Neural progenitor cell (in vitro differentiated cells): ENCODE results near the gene VAV3. TPM values are rescaled to one million over a fixed set of nuclear protein-coding genes. Genes with fewer than 3 reads are reported as not detected.

ENCODE experiments used
- DNase-seq: peaks from one replicate; pipeline ENCODE4 v3.0.0-alpha.2; 2016; ENCODE audit warnings: low spot score
- H2AFZ ChIP-seq: fragments of 200-600 bp; sonication (generic); replicated peaks from 2 replicates; pipeline ENCODE4 v1.6.1; 2016; ENCODE audit warnings: antibody characterized with exemption
- H3F3A ChIP-seq: fragments of 200-600 bp; sonication (generic); 2 replicates; pipeline ENCODE4 v1.6.1; 2016; ENCODE audit warnings: antibody characterized with exemption, low read depth
- H3K27ac ChIP-seq: fragments of 200-600 bp; sonication (generic); 2 replicates; pipeline ENCODE4 v1.5.1; 2016; ENCODE audit warnings: mild to moderate bottlenecking
- H3K27me3 ChIP-seq: fragments of 200-600 bp; sonication (generic); 2 replicates; pipeline ENCODE4 v1.6.1; 2016; ENCODE audit warnings: mild to moderate bottlenecking, moderate library complexity
- H3K36me3 ChIP-seq: fragments of 200-600 bp; sonication (generic); 2 replicates; pipeline ENCODE4 v1.5.1; 2016
- H3K4me1 ChIP-seq: fragments of 200-600 bp; sonication (generic); 2 replicates; pipeline ENCODE4 v1.6.1; 2016; ENCODE audit warnings: mixed run types
- H3K4me2 ChIP-seq: fragments of 200-600 bp; sonication (generic); 2 replicates; pipeline ENCODE4 v1.6.1; 2016
- H3K4me3 ChIP-seq: fragments of 200-600 bp; sonication (generic); 2 replicates; pipeline ENCODE4 v1.5.1; 2016
- H3K79me2 ChIP-seq: fragments of 200-600 bp; sonication (generic); 2 replicates; pipeline ENCODE4 v1.6.1; 2016; ENCODE audit warnings: low read depth
- H3K9ac ChIP-seq: fragments of 200-600 bp; sonication (generic); 2 replicates; pipeline ENCODE4 v1.6.1; 2016
- H3K9me3 ChIP-seq: fragments of 200-600 bp; sonication (generic); 2 replicates; pipeline ENCODE4 v1.5.1; 2016; ENCODE audit warnings: low read depth
- H4K20me1 ChIP-seq: fragments of 200-600 bp; sonication (generic); 2 replicates; pipeline ENCODE4 v1.6.1; 2016; ENCODE audit warnings: low read depth
- H3K27ac Mint-ChIP-seq: 3 replicates; pipeline ENCODE4 v1.8.0; 2021; ENCODE audit warnings: mixed read lengths
- H3K27me3 Mint-ChIP-seq: 2 replicates; pipeline ENCODE4 v1.8.0; 2022; ENCODE audit warnings: low read depth, mild to moderate bottlenecking, inconsistent platforms, moderate library complexity, mixed read lengths; ENCODE audit not compliant: insufficient read depth
- H3K36me3 Mint-ChIP-seq: 3 replicates; pipeline ENCODE4 v1.8.0; 2021; ENCODE audit warnings: mixed read lengths
- H3K4me1 Mint-ChIP-seq: 3 replicates; pipeline ENCODE4 v1.8.0; 2021; ENCODE audit warnings: mixed read lengths
- H3K4me3 Mint-ChIP-seq: 3 replicates; pipeline ENCODE4 v1.8.0; 2021; ENCODE audit warnings: mild to moderate bottlenecking, moderate library complexity, mixed read lengths
- H3K9me3 Mint-ChIP-seq: 3 replicates; pipeline ENCODE4 v1.8.0; 2020; ENCODE audit warnings: mixed read lengths
- CTCF ChIP-seq: fragments of 200-600 bp; sonication (generic); IDR thresholded peaks from 2 replicates; pipeline ENCODE4 v1.5.1; 2017; ENCODE audit warnings: antibody characterized with exemption, mild to moderate bottlenecking
- EZH2 ChIP-seq: fragments of 200-600 bp; sonication (generic); IDR thresholded peaks from 2 replicates; pipeline ENCODE4 v1.6.1; 2017; ENCODE audit warnings: antibody characterized with exemption, mild to moderate bottlenecking, moderate library complexity
- EZH2phosphoT487 ChIP-seq: fragments of 200-600 bp; sonication (generic); IDR thresholded peaks from 2 replicates; pipeline ENCODE4 v1.6.1; 2017; ENCODE audit warnings: antibody characterized with exemption
- total RNA-seq: library from RNA; depleted of rRNA; stranded (reverse); fragments of >200 nt; gene quantifications from 2 replicates; pipeline ENCODE4 v1.2.3, GENCODE V29; 2015; ENCODE audit warnings: low replicate concordance

The VAV3 gene
- total RNA-seq, 1 donor from 2014 or later = 1.7 TPM

GRCh38 chr1:107683683-107684082, 281.3 kb downstream of the VAV3 start:
- no peaks in the 10 kb centered on the region for H3K9me3 ChIP-seq
- no peak overlapping the region for H3K9ac ChIP-seq
- Mint-ChIP-seq H3K27me3 (peaks cover 2% of the 10 kb centered on the region), H3K4me3 (no peak overlapping the region), H3K27ac (no peak overlapping the region), H3K9me3 (no peaks in the 10 kb centered on the region), H3K4me1 (peaks cover 19% of the 10 kb centered on the region), H3K36me3 (no peaks in the 10 kb centered on the region)
- no peaks in the 10 kb centered on the region for H3K79me2 ChIP-seq
- TF ChIP-seq EZH2phosphoT487 (no peak), EZH2 (no peak), CTCF (no peak)
- no peaks in the 10 kb centered on the region for H3K36me3 ChIP-seq
- H3F3A ChIP-seq = peaks cover 6% of the 10 kb centered on the region
- H3K27me3 ChIP-seq = no peaks in the 10 kb centered on the region
- H3K27ac ChIP-seq = no peak overlapping the region
- no peak overlapping the region for H3K4me3 ChIP-seq
- H2AFZ ChIP-seq = no peak overlapping the region
- no peak for DNase-seq
- H3K4me1 ChIP-seq = peaks cover 6% of the 10 kb centered on the region
- H3K4me2 ChIP-seq = no peak overlapping the region
- no peaks in the 10 kb centered on the region for H4K20me1 ChIP-seq

- no peak overlapping the region for H3K9ac ChIP-seq
- H3K4me3 Mint-ChIP-seq = no peak overlapping the region
- no peak overlapping the region for H2AFZ ChIP-seq
- no peaks in the 10 kb centered on the region for H3K27me3 ChIP-seq
- peaks cover 19% of the 10 kb centered on the region for H3K4me1 Mint-ChIP-seq
- peaks cover 6% of the 10 kb centered on the region for H3F3A ChIP-seq
- no peaks in the 10 kb centered on the region for H3K79me2 ChIP-seq
- no peak for DNase-seq
- TF ChIP-seq EZH2 = no peak
- TF ChIP-seq CTCF = no peak
- TF ChIP-seq EZH2phosphoT487 = no peak
- H3K4me2 ChIP-seq = no peak overlapping the region
- H3K9me3 Mint-ChIP-seq = no peaks in the 10 kb centered on the region
- peaks cover 6% of the 10 kb centered on the region for H3K4me1 ChIP-seq
- H3K27ac Mint-ChIP-seq = no peak overlapping the region
- no peaks in the 10 kb centered on the region for H3K9me3 ChIP-seq
- H3K36me3 Mint-ChIP-seq = no peaks in the 10 kb centered on the region
- no peak overlapping the region for H3K27ac ChIP-seq
- no peak overlapping the region for H3K4me3 ChIP-seq
- H4K20me1 ChIP-seq = no peaks in the 10 kb centered on the region
- H3K36me3 ChIP-seq = no peaks in the 10 kb centered on the region
- peaks cover 2% of the 10 kb centered on the region for H3K27me3 Mint-ChIP-seq
Measured at GRCh38 chr1:107683191-107683657, 281.8 kb downstream of the VAV3 start.

GRCh38 chr1:107682467-107682866, 282.5 kb downstream of the VAV3 start:
- no peak overlapping the region for H3K4me2 ChIP-seq

More at GRCh38 chr1:107682467-107682866, 282.5 kb downstream of the VAV3 start:
- H3K4me3 Mint-ChIP-seq = no peak overlapping the region
- H3K9me3 Mint-ChIP-seq = no peaks in the 10 kb centered on the region
- H2AFZ ChIP-seq = no peak overlapping the region
- no peaks in the 10 kb centered on the region for H4K20me1 ChIP-seq
- no peaks in the 10 kb centered on the region for H3K79me2 ChIP-seq
- H3K4me1 ChIP-seq = peaks cover 12% of the 10 kb centered on the region
- H3K9me3 ChIP-seq = no peaks in the 10 kb centered on the region
- peaks cover 4% of the 10 kb centered on the region for H3K27me3 Mint-ChIP-seq
- H3K4me3 ChIP-seq = no peak overlapping the region
- no peaks in the 10 kb centered on the region for H3K36me3 ChIP-seq
- no peaks in the 10 kb centered on the region for H3K27me3 ChIP-seq
- no peak for DNase-seq
- H3K9ac ChIP-seq = no peak overlapping the region
- H3K27ac ChIP-seq = no peak overlapping the region
- TF ChIP-seq CTCF (no peak), EZH2phosphoT487 (no peak), EZH2 (no peak)
- peaks cover 6% of the 10 kb centered on the region for H3F3A ChIP-seq
- H3K4me1 Mint-ChIP-seq = peaks cover 21% of the 10 kb centered on the region
- no peaks in the 10 kb centered on the region for H3K36me3 Mint-ChIP-seq
- no peak overlapping the region for H3K27ac Mint-ChIP-seq
